Smooth muscle cell of the brain vasculature (primary cell): ENCODE data around the gene PCGF5.
"Not testable (repeated sequence)": the region's sequence is repeated elsewhere in the genome, so short reads cannot be mapped to it uniquely, and the experiment has no call there.

Source experiments
- DNase-seq: peaks from one replicate; pipeline ENCODE4 v3.0.0-alpha.2; 2012; ENCODE audit warnings: low read depth, low spot score

The PCGF5 gene

DNA sequence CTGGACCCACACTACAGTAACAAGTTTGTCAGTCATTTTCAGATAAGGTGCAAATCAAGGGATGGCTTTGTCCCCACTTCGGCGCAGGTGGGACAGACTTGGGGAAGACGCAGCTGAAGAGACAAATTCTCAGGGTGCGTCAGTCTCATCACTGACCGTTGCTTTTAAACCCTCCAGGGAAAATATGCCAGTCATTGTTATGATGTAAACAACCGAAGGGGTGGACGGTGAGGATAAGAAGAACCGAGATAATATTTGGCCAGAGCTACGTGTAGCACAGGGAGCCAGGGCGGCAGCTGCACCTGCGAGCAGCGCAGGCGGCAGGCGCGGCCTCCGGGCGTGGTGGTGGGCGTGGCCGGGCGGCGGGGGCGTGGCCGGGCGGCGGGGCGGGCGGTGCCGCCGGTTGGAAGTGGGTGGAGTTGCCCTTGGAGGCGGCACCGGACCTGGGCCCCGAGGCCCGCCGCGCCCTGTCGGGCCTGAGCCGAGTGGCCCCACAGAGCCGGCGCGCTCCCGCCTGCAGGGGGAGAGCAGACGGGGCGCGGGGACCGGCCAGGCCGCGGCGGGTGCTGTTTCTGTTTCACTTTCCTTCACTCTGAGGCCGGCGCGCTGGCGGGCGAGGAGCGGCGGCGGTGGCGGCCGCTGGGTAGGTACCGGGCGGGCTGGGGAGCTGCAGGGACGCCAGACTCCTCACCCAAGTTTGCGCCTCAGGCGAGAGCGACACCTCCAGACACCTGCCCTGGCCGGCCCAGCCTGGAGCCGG lies at the start of gene PCGF5:
PCGF5 (plus strand) TSS at position 470 of the 760 bp plus-strand sequence. CDS start 2,209 bp downstream, outside the sequence.
- DNase-seq, result peak; percentile 70

- DNase-seq, result no peak
Observed at GRCh38 chr10:91171485-91171884, 49.0 kb upstream of the PCGF5 start.

DNA sequence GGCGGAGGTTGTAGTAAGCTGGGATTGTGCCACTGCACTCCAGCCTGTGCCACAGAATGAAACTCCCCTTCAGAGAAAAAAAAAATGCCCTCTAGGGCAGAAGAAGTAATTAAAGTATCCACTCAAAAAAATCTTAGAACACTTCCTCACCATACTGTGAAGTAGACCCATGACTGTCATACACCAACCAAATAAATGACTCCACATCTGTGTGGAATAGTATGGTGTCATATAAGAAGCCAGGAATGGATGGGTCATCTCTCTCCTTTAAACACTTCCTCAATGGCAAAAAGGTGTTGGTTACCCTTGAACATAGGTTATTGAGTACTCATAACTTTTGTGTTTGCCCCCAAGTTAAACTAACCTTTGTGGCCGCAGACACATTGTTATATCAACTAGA lies 48.1 kb upstream of the PCGF5 start:
- DNase-seq, result no peak

GRCh38 chr10:91185239-91185875 lies 35.1 kb upstream of the PCGF5 start:
- DNase-seq, result no peak

- DNase-seq, result no peak
Observed at GRCh38 chr10:91187156-91187555, 33.3 kb upstream of the PCGF5 start.

DNA sequence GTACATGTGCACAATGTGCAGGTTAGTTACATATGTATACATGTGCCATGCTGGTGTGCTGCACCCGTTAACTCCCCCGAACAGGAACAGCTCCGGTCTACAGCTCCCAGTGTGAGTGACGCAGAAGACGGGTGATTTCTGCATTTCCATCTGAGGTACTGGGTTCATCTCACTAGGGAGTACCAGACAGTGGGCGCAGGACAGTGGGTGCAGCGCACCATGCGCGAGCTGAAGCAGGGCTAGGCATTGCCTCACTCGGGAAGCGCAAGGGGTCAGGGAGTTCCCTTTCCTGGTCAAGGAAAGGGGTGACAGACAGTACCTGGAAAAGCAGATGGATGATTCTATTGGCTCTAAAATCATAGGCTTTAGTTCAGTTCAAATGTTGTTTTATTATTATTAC lies 32.5 kb upstream of the PCGF5 start:
- not testable (repeated sequence) for DNase-seq

GRCh38 chr10:91188889-91189288 lies 31.6 kb upstream of the PCGF5 start:
- no peak for DNase-seq

DNA sequence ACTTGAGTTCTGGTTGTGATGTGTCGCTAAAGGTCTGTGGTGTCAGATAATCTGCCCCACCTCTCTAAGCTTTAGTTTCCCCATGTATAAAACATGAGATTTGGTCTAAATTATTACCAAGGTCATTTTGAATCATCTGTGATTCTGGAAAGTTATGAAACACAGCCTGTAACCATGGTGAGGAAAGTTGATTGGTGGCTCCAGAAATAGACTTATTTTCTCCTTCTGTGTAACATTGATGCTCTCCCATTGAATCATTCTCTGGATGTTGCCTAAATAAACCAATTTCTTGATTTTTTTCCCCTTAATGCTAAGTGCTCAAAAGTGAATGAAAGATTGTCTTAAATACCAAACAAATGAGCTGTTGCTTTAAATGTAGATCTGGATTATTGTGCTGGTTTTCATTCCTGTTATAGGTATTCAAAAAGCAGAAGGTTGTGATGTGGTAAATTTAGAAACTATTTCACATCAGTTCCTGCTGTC lies 30.0 kb upstream of the PCGF5 start:
- no peak for DNase-seq

DNA sequence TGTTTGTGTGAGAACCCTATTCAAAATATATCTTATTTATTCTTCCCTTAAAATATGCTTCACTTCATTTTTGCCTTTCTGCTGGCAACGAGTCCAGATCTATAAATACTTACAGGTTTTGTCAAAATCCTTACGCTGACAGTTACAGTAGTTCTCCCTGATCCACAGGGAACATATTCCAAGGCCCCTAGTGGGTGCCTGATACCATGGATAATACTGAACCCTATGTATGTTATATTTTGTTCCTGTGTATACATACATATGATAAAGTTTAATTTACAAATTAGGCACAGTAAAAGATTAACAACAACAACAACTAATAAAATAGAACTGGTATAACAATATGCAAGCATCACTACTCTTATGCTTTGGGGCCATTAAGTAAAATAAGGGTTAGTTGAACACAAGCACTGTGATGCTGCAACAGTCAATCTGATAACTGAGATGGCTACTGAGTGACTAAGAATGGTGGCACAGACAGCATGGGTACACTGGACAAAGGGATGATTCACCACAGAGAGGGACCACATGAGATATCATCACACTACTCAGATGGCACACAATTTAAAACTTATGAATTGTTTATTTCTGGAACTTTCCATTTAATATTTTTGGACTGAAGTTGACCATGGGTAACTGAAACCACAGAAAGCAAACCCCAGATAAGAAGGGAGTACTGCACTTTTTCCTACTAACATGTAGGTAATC lies 29.4 kb upstream of the PCGF5 start:
- no peak for DNase-seq

DNA sequence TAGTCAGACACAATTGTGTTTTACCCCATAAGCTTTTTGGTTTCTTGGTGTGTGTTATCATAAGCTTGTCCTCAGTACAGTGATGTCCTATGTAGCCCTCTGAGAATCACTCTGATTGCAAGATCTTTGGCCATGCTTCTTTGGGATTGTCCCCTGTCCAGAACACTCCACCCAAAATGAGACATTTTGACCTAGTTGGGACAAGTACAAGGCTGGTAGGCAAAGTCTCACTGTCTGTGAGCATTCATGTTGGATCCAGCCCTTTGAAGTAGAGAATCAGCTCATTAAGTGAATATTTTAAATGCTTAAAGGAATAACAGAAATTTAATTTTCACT lies 28.9 kb upstream of the PCGF5 start:
- no peak for DNase-seq

DNA sequence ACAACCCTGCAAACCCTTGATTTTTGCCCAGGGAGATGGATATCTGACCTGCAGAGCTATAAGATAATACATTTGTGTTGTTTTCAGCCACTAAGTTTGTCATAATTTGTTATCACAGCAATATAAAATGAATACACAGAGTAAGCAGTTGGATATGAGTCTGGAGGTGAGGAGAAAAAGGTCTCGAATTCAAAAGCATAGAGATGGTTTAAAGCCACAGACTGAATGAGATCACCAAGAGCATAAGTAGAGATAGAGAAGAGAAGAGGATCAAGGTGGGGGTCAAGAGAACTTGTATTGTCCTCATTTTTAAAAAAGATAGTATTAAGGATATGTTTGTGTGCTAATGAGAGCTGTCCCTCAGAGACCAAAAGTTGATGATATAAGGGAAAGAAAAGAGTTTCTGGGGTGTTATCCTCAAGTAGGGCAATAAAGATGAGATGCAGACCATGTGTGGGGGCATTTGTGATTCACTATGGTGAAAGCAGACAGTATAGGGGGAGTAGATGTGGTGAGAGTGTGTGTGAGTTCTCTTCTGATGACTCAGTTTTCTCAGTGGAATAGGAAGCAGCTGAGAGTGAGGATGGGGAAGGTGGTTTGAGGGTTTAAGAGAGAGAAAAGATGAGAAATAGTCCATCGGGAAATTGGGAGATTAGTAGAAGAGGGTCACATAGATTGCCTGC lies 25.8 kb upstream of the PCGF5 start:
- DNase-seq, result no peak

GRCh38 chr10:91196268-91197048 lies 24.0 kb upstream of the PCGF5 start:
- no peak for DNase-seq

DNA sequence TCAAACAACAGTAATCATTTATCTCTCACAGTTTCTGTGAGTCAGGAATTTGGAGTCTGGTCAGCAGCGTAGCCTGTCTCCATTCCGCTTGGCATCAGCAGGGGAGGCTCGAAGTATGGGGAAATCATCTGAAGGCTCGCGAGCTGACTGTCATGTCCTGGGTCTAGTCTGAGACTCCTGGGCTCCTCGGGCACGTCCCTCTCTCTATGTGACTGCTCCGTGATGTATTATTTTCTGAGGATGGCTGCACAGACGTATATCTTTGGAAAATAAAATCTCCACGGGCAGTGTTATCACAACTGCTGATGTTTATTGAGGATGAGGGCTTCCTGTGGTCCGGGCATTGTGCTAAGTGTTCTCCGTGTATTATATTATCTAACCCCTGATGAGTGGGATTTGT lies 23.3 kb upstream of the PCGF5 start:
- no peak for DNase-seq

DNA sequence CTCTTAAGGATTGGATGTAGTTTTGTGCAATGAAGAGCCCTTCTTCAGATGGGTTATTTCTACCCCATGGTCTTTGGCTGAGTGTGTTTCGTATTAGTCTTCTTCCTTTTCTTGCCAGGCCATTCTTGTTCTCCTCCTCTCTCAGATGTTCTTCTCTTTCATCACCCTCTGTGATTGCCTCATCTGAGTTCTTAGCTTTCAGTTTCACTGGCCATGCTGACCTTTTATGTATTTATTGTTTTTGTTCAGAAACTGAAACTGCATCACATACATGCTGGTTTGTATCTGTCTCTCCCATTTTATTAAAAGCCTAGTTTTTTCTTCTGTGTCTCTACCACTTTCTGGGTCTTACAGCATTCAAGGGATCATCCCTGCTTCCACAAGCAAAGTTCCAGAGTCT lies 21.7 kb upstream of the PCGF5 start:
- DNase-seq, result no peak

- DNase-seq, result no peak
Observed at GRCh38 chr10:91200314-91201212, 19.9 kb upstream of the PCGF5 start.

DNA sequence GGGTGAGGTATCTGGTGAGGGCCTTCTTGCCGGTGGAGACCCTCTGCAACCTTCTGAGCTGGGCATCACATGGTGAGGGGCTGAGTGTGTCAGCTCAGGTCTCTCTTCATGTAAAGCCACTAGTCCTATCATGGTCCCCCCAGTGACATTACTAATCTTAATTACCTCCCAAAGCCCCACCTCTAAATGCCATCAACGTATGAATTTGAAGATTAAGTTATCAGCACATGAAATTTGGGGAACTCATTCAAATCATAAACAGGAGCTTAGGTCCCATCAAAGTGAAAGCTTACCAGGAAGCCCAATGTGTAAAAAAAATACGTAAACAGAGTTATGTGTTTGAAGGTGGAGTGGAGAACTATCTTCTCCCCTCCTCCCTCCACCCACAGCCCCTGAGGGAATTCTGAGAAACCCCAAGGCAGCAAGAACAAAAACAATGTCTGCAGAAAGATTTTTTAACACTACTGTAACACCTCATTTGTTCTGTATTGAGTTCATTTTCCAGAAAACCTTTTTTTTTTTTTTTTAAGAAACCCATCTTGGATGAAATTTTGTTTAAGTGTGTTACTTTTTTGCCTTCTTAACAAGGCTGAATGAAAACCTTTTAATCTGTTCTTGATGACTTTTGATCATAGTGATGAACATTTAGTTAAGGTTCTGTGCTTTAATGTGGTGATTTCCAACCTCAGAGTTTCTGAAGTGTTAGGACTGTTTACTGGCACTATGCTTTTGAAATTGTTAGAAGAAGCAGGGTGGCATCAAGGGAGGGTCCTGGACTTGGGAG lies 19.1 kb upstream of the PCGF5 start:
- no peak for DNase-seq

DNA sequence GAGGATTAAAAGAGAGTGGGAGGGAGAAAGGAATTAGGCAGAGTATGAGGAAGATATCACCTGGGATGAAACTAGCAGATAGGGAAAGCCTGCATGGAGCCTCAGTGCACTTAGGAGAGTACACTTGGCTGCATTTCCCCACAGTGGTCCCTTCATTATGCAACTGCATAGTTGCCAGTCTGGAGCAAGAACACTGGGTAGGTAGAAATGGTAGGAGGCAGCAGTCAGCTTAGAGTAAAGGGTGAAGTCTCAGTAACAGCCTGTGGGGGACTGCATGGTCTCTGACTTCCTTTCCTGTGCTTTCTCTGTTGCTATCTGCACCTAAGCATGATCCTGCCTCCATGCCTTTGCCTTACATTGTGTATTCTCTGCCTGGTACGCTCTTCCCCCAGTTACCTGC lies 14.0 kb upstream of the PCGF5 start:
- DNase-seq, result no peak

DNA sequence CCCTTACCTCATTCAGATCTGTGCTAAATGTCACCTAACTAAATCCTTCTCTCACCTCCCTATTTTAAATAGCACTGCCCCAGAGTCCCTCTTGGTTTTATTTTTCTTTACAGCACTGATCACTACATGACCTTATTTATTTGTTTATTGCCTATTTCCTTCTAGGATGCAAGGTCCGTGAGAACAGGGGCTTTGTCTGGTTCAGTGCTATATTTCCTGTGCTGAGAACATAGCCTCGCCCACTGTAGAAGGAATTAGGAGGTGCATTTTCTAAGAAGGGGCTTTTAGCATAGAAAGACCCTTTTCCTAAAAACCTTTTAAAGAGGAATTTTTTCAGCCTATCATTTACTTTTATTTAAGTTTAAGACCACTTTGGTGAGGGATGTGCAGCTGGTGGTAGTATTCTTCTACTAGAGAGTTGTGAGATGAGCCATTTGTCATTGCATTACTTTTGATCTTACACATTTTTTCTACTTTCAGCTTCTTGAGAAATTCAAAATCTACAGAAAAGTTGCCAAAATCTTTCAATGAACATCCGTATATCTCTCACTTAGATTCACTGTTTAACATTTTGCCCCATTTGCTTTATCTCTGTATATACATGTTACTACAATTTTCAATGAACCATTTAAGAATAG lies 13.5 kb upstream of the PCGF5 start:
- no peak for DNase-seq

GRCh38 chr10:91208642-91209041 lies 11.8 kb upstream of the PCGF5 start:
- DNase-seq, result no peak
